Spleen (tissue), 11 donors: ENCODE results near the gene ACY1. TPM values are rescaled to one million over a fixed set of nuclear protein-coding genes. Genes with fewer than 3 reads are reported as not detected.

ENCODE experiments used
- DNase-seq: peaks from one replicate; pipeline ENCODE4 v3.0.0-alpha.2; 2020
- H3K27ac ChIP-seq, 8 donors: fragments of 200-600 bp; sonication (generic) in 7 of 8; 1 replicate in 4 of 8; 2 replicates in 4 of 8; pipeline versions ENCODE4 v1.5.0 to v1.8.0; 2016 to 2021; ENCODE audit warnings: inconsistent platforms in 4 of 8, mild to moderate bottlenecking in 4 of 8, moderate library complexity in 1 of 8
- H3K27me3 ChIP-seq, 7 donors: fragments of 200-600 bp; sonication (generic) in 6 of 7; replicated peaks in 1 of 7; 1 replicate in 4 of 7; 2 replicates in 3 of 7; pipeline versions ENCODE4 v1.5.0 to v1.8.0; 2016 to 2021; ENCODE audit warnings: inconsistent platforms in 3 of 7, mild to moderate bottlenecking in 1 of 7
- H3K36me3 ChIP-seq, 6 donors: fragments of 200-600 bp; sonication (generic) in 5 of 6; 1 replicate in 4 of 6; 2 replicates in 2 of 6; pipeline versions ENCODE4 v1.5.0 to v1.8.0; 2016 to 2021; ENCODE audit warnings: inconsistent platforms in 2 of 6
- H3K4me1 ChIP-seq, 6 donors: fragments of 200-600 bp; sonication (generic) in 5 of 6; 1 replicate in 3 of 6; 2 replicates in 3 of 6; pipeline versions ENCODE4 v1.5.0 to v1.8.0; 2016 to 2021; ENCODE audit warnings: inconsistent platforms in 3 of 6
- H3K4me3 ChIP-seq, 8 donors: fragments of 200-600 bp; sonication (generic) in 7 of 8; 1 replicate in 4 of 8; 2 replicates in 4 of 8; pipeline versions ENCODE4 v1.5.0 to v1.8.0; 2016 to 2021; ENCODE audit warnings: inconsistent platforms in 4 of 8, mild to moderate bottlenecking in 4 of 8, moderate library complexity in 2 of 8
- H3K9me3 ChIP-seq, 8 donors: fragments of 200-600 bp; sonication (generic) in 7 of 8; 1 replicate in 4 of 8; 2 replicates in 4 of 8; pipeline versions ENCODE4 v1.5.0 to v1.8.0; 2016 to 2021; ENCODE audit warnings: inconsistent platforms in 4 of 8
- POLR2A ChIP-seq, 3 donors: fragments of 450-650 bp; IDR thresholded peaks; one replicate each; pipeline ENCODE4 v1.5.1; 2017; ENCODE audit warnings: antibody characterized with exemption in 3 of 3, mild to moderate bottlenecking in 1 of 3
- POLR2AphosphoS5 ChIP-seq, 3 donors: sonication (generic); formaldehyde crosslinking; IDR thresholded peaks; one replicate each; pipeline ENCODE4 v1.5.1; 2017; ENCODE audit warnings: antibody characterized with exemption in 3 of 3
- WGBS, 5 donors: extraction: QIAGEN DNeasy Blood & Tissue Kit in 3 of 5; methylation state at CpG; one replicate each; pipeline versions ENCODE4 v1.1.5 to v1.1.7; 2013 to 2018; 5-methylcytosine and 5-hydroxymethylcytosine counted together
- intact Hi-C: fragments of 100-400 bp; cut with DNase I; formaldehyde crosslinking; loops from one replicate; pipeline ENCODE4 v1.15.0; 2023; ENCODE audit warnings: low total_unique reads
- polyA plus RNA-seq, 3 donors: library from polyadenylated mRNA; stranded (reverse); fragments of 200-250 nt; gene quantifications; one replicate each; pipeline ENCODE4 v1.2.1, GENCODE V29; 2013
- total RNA-seq, 7 donors: library from RNA; depleted of rRNA in 3 of 7; stranded (reverse); fragments of >200 nt in 3 of 7; fragmentation: NEBNext Ultra II Directional in 4 of 7; extraction: Animal tissue kit (Norgen Biotek cat#: 25700) in 4 of 7; gene quantifications; one replicate each; pipeline versions ENCODE4 v1.1.0 to v1.2.1, GENCODE V29; 2016 to 2021
- TF ChIP-seq, protein P1 (sequence below), 11 experiments: fragments of 200-600 bp in 7 of 11; fragments of 450-650 bp in 4 of 11; sonication (generic) in 4 of 11; IDR thresholded peaks in 8 of 11; conservative IDR thresholded peaks in 3 of 11; 1 replicate in 7 of 11; 2 replicates in 4 of 11; pipeline versions ENCODE4 v1.4.0 to v1.8.0; 2016 to 2021; ENCODE audit warnings: antibody characterized with exemption in 11 of 11, inconsistent platforms in 4 of 11, mild to moderate bottlenecking in 1 of 11
- donor health status: healthy with polysubstance abuse.
- donor health status: DM: no; HTN: no; CAD: no; lungs with moderate emphysema.
- donor health status: DM: no; HTN: no; CAD: no.
- donor health status: Bipolar disorder and iron deficiency.
- donor health status: healthy.
- donor health status: DM: no; HTN: no; CAD: no.
- donor health status: DM: yes; HTN: yes; CAD: no.

Gene ACY1
- total and polyA plus RNA-seq, 10 donors: 16.7 to 31.1 (median 28.2) TPM

DNA sequence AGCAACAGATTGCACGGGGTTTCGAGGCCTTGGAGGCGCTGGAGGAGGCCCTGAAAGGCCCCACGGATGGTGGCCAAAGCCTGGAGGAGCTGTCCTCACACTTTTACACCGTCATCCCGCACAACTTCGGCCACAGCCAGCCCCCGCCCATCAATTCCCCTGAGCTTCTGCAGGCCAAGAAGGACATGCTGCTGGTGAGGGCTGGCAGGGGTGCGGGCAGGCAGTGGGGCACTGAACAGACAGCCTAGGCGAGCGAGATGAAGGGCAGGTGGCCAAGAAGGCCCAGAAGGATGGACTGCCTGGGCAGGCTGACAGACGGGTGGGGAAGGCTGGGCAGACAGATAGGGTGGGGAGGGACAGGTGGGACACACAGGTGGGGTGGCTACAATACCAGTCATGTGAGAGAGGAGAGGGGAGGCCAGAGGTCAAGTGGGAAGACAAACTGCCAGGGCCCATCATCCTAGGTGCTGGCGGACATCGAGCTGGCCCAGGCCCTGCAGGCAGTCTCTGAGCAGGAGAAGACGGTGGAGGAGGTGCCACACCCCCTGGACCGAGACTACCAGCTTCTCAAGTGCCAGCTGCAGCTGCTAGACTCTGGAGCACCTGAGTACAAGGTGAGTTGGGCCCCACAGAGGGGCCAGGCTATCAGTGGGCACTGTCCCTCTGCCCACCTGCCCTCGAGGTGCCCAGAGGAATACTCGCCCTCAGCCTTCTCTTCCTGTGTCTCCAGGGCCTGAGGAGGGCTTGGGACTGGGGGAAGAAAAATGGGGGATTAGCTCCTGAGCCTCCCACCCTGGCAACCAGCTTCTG, 38.1 kb upstream of the ACY1 start:
- Histone ChIP-seq H3K27me3 (no peaks in the 10 kb centered on the region), H3K4me1 (peaks cover 15 to 33% (median 27%) of the 10 kb centered on the region in 6 donors), H3K4me3 (no peak overlapping the region), H3K27ac (no peak overlapping the region), H3K36me3 (peaks cover 0 to 50% (median 9%) of the 10 kb centered on the region in 6 donors), H3K9me3 (no peaks in the 10 kb centered on the region)
- WGBS, 5 donors: 91 to 96% (median 94%) methylated on average over 10 to 18 of the region's 18 CpGs
- intact Hi-C loops: loop anchor here (5.0 to 10.0 kb wide), 2 partner anchors 50 to 197 kb away; partner anchors contain the start of gene RPL29
- peak; percentile 69 for DNase-seq
- TF ChIP-seq POLR2AphosphoS5 (IDR thresholded peaks at IDR 0.05): no peak

DNA sequence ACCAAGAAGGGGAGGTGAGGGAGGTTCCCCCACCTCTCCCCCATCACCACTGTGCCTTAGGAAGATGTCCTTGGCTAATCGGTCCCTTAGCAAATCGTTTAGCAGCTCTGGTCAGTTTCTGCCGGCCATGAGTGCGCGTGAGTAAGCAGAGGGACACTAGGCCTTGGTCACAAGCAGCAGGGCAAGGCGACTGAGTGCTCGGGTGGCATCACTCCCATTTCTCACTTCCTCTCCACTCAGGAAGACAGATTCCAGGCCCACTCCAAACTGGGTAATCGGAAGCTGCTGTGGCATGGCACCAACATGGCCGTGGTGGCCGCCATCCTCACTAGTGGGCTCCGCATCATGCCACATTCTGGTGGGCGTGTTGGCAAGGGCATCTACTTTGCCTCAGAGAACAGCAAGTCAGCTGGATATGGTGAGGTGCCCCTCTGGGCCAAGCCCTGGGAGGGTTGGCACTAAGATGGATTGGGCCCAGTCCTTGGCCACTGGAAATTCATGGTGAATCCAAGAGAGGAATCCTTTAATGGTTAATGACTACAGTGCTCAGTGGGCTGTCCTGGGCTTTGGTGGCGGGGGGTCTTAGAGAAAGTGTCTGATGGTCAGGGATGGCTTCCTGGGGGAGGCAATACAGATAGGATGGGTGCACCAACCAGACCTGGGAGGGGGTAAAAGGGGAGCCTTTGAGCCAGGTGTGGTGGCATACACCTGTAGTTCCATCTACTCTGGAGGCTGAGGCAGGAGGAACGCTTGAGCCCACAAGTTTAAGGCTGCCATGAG, 37.2 kb upstream of the ACY1 start:
- no peak for TF ChIP-seq POLR2AphosphoS5 (IDR thresholded peaks at IDR 0.05)
- no peak for TF ChIP-seq POLR2A (IDR thresholded peaks at IDR 0.05)
- TF ChIP-seq, protein P1, sequence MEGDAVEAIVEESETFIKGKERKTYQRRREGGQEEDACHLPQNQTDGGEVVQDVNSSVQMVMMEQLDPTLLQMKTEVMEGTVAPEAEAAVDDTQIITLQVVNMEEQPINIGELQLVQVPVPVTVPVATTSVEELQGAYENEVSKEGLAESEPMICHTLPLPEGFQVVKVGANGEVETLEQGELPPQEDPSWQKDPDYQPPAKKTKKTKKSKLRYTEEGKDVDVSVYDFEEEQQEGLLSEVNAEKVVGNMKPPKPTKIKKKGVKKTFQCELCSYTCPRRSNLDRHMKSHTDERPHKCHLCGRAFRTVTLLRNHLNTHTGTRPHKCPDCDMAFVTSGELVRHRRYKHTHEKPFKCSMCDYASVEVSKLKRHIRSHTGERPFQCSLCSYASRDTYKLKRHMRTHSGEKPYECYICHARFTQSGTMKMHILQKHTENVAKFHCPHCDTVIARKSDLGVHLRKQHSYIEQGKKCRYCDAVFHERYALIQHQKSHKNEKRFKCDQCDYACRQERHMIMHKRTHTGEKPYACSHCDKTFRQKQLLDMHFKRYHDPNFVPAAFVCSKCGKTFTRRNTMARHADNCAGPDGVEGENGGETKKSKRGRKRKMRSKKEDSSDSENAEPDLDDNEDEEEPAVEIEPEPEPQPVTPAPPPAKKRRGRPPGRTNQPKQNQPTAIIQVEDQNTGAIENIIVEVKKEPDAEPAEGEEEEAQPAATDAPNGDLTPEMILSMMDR (IDR thresholded peaks at IDR 0.05 in 8 of 11, conservative IDR thresholded peaks at IDR 0.05 in 3 of 11): no peak
- no peaks in the 10 kb centered on the region for H3K27me3 ChIP-seq
- intact Hi-C loops: loop anchor here (5.0 to 10.0 kb wide), 2 partner anchors 49 to 196 kb away; partner anchors contain the start of gene RPL29
- peaks cover 0 to 50% (median 9%) of the 10 kb centered on the region in 6 donors for H3K36me3 ChIP-seq
- no peaks in the 10 kb centered on the region for H3K9me3 ChIP-seq
- no peak overlapping the region for H3K27ac ChIP-seq
- peak; percentile 56 for DNase-seq
- peaks cover 10 to 24% (median 18%) of the 10 kb centered on the region in 6 donors for H3K4me1 ChIP-seq
- H3K4me3 ChIP-seq: no peak overlapping the region
- WGBS, 5 donors: 92 to 95% (median 93%) methylated on average over 11 to 14 of the region's 14 CpGs

- H3K27ac ChIP-seq: no peak overlapping the region
- TF ChIP-seq, protein P1 (IDR thresholded peaks at IDR 0.05 in 8 of 11, conservative IDR thresholded peaks at IDR 0.05 in 3 of 11): no peak
- TF ChIP-seq POLR2AphosphoS5 (IDR thresholded peaks at IDR 0.05): no peak
- no peak for TF ChIP-seq POLR2A (IDR thresholded peaks at IDR 0.05)
- peaks cover 9 to 18% (median 14%) of the 10 kb centered on the region in 6 donors for H3K4me1 ChIP-seq
- DNase-seq: peak; percentile 61
- H3K4me3 ChIP-seq: no peak overlapping the region
- no peaks in the 10 kb centered on the region for H3K9me3 ChIP-seq
- WGBS, 5 donors: 66 to 88% (median 81%) methylated on average over 4 of the region's 4 CpGs
- peaks cover 0 to 50% (median 9%) of the 10 kb centered on the region in 6 donors for H3K36me3 ChIP-seq
- H3K27me3 ChIP-seq: no peaks in the 10 kb centered on the region
- intact Hi-C loops: loop anchor here (5.0 to 10.0 kb wide), 2 partner anchors 48 to 196 kb away; partner anchors contain the start of gene RPL29
Measured at GRCh38 chr3:51946796-51947195, 36.5 kb upstream of the ACY1 start.

DNA sequence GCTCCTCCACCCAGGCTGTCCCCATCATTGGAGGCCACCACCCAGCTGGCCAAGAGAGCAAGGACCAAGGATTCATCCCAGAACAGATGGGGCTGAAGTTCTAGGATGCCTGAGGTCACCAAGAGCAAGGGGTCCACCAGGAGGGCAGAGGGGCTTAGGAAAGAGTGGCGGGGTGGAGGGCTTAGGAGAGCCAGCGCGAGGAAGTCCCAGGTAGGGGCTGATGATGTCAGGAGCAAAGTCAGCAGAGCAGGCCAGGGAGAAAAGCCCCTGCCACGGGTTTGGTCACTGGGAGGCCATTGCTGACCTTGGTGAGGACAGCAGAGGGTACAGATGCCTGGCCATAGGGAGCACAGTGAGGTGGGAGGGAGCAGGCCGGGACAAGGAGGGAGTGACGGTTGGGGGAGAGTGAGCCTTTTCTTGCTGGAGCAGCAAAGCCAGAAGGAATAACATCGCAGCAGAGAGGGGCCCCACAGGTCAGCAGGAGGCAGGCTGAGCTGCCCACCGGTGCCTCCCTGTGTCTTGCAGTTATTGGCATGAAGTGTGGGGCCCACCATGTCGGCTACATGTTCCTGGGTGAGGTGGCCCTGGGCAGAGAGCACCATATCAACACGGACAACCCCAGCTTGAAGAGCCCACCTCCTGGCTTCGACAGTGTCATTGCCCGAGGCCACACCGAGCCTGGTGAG, 36.0 kb upstream of the ACY1 start:
- Histone ChIP-seq H3K9me3 (no peaks in the 10 kb centered on the region), H3K4me3 (no peak overlapping the region), H3K27me3 (no peaks in the 10 kb centered on the region), H3K27ac (no peak overlapping the region), H3K4me1 (peaks cover 9 to 15% (median 12%) of the 10 kb centered on the region in 6 donors), H3K36me3 (peaks cover 0 to 50% (median 9%) of the 10 kb centered on the region in 6 donors)
- 82 to 90% (median 86%) methylated on average over 13 of the region's 13 CpGs for WGBS, 5 donors
- intact Hi-C loops: loop anchor here (5.0 to 10.0 kb wide), 2 partner anchors 47 to 195 kb away; partner anchors contain the start of gene RPL29
- TF ChIP-seq POLR2AphosphoS5 (IDR thresholded peaks at IDR 0.05) (no peak), POLR2A (IDR thresholded peaks at IDR 0.05) (no peak)
- TF ChIP-seq, protein P1 (IDR thresholded peaks at IDR 0.05 in 8 of 11, conservative IDR thresholded peaks at IDR 0.05 in 3 of 11): no peak
- DNase-seq: peak; percentile 59
